ENCODE measurements around the gene LYPD8. TPM values are rescaled to one million over a fixed set of nuclear protein-coding genes. Genes with fewer than 3 reads are reported as not detected.

The LYPD8 gene
- total RNA-seq, 2 donors from 2014 or later: not detected

- Histone ChIP-seq H3K4me3 (ENCODE audit: low read length) (no peak overlapping the region), H3K4me1 (ENCODE audit: control insufficient read depth, insufficient read depth, low read length) (no peaks in the 10 kb centered on the region), H3K9ac (ENCODE audit: extremely low read depth, low read length, poor library complexity, severe bottlenecking) (no peak overlapping the region), H3K9me3 (ENCODE audit: control insufficient read depth, low read length) (peaks cover 50% of the 10 kb centered on the region), H3K27ac (ENCODE audit: low read depth, low read length) (no peak overlapping the region), H3K27me3 (ENCODE audit: control insufficient read depth, insufficient read depth, low read length, poor library complexity, severe bottlenecking) (no peaks in the 10 kb centered on the region), H3K36me3 (ENCODE audit: control insufficient read depth, insufficient read depth, low read length) (no peaks in the 10 kb centered on the region)
- no peak for TF ChIP-seq CTCF (conservative IDR thresholded peaks at IDR 0.05)
- no peaks in the 10 kb centered on the region for H3K4me1 Mint-ChIP-seq
- no peak overlapping the region for H3K27ac Mint-ChIP-seq
- 65 to 79% methylated on average over 2 to 4 of the region's 4 CpGs for WGBS, 2 experiments (ENCODE audit: insufficient coverage in 1 of 2, insufficient read length in 1 of 2)
- DNase-seq: no peak
- no peaks in the 10 kb centered on the region for H3K27me3 Mint-ChIP-seq (ENCODE audit: insufficient read depth)
- peaks cover 90% of the 10 kb centered on the region for H3K9me3 Mint-ChIP-seq
- no peak overlapping the region for H3K4me3 Mint-ChIP-seq
- no peaks in the 10 kb centered on the region for H3K36me3 Mint-ChIP-seq (ENCODE audit: low read depth)
Observed at GRCh38 chr1:248775441-248775840, 19.9 kb upstream of the LYPD8 start.

DNA sequence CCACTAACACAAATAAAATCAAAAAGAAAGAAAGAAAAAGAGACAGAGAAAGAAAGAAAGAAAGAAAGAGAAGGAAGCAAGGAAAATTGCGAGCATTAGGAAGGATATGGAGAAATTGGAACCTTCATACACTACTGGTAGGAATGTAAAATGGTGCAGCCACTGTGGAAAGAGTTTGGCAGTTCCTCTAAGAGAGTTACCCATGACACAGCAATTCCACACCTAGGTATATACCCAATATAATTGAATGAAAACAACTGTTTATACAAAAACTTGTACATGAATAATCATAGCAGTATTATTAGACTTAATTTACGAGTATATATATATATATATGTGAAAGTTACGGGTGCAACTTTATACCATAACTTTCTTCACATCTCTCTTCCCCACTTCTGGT is 4.1 kb upstream of the LYPD8 start:
- WGBS, 2 experiments (ENCODE audit: insufficient coverage in 1 of 2, insufficient read length in 1 of 2): 67% methylated on average over 1 of the region's 3 CpGs

GRCh38 chr1:248758352-248758751 is 2.8 kb upstream of the LYPD8 start:
- H3K27ac Mint-ChIP-seq: no peak overlapping the region
- H3K4me1 Mint-ChIP-seq: no peaks in the 10 kb centered on the region
- peaks cover 38% of the 10 kb centered on the region for H3K9me3 Mint-ChIP-seq
- TF ChIP-seq CTCF (conservative IDR thresholded peaks at IDR 0.05): no peak
- Histone ChIP-seq H3K4me1 (ENCODE audit: control insufficient read depth, insufficient read depth, low read length) (no peaks in the 10 kb centered on the region), H3K4me3 (ENCODE audit: low read length) (no peak overlapping the region), H3K9ac (ENCODE audit: extremely low read depth, low read length, poor library complexity, severe bottlenecking) (no peak overlapping the region), H3K27ac (ENCODE audit: low read depth, low read length) (no peak overlapping the region), H3K27me3 (ENCODE audit: control insufficient read depth, insufficient read depth, low read length, poor library complexity, severe bottlenecking) (no peaks in the 10 kb centered on the region), H3K9me3 (ENCODE audit: control insufficient read depth, low read length) (peaks cover 68% of the 10 kb centered on the region), H3K36me3 (ENCODE audit: control insufficient read depth, insufficient read depth, low read length) (no peaks in the 10 kb centered on the region)
- DNase-seq: no peak
- WGBS, 2 experiments (ENCODE audit: insufficient coverage in 1 of 2, insufficient read length in 1 of 2): 83% methylated on average over 5 to 9 of the region's 9 CpGs
- H3K4me3 Mint-ChIP-seq: no peak overlapping the region
- H3K36me3 Mint-ChIP-seq (ENCODE audit: low read depth): no peaks in the 10 kb centered on the region
- no peaks in the 10 kb centered on the region for H3K27me3 Mint-ChIP-seq (ENCODE audit: insufficient read depth)

More for the DNA sequence above, 4.1 kb upstream of the LYPD8 start:
- no peak overlapping the region for H3K27ac ChIP-seq (ENCODE audit: low read depth, low read length)
- Mint-ChIP-seq H3K27ac (no peak overlapping the region), H3K4me3 (no peak overlapping the region), H3K4me1 (no peaks in the 10 kb centered on the region), H3K36me3 (ENCODE audit: low read depth) (no peaks in the 10 kb centered on the region), H3K27me3 (ENCODE audit: insufficient read depth) (no peaks in the 10 kb centered on the region), H3K9me3 (peaks cover 43% of the 10 kb centered on the region)
- H3K4me3 ChIP-seq (ENCODE audit: low read length): no peak overlapping the region
- H3K36me3 ChIP-seq (ENCODE audit: control insufficient read depth, insufficient read depth, low read length): no peaks in the 10 kb centered on the region
- no peak overlapping the region for H3K9ac ChIP-seq (ENCODE audit: extremely low read depth, low read length, poor library complexity, severe bottlenecking)
- no peaks in the 10 kb centered on the region for H3K27me3 ChIP-seq (ENCODE audit: control insufficient read depth, insufficient read depth, low read length, poor library complexity, severe bottlenecking)
- H3K4me1 ChIP-seq (ENCODE audit: control insufficient read depth, insufficient read depth, low read length): no peaks in the 10 kb centered on the region
- no peak for DNase-seq
- peaks cover 55% of the 10 kb centered on the region for H3K9me3 ChIP-seq (ENCODE audit: control insufficient read depth, low read length)
- TF ChIP-seq CTCF (conservative IDR thresholded peaks at IDR 0.05): no peak

Measured in endodermal cell (in vitro differentiated cells).